B cell (primary cell): Measurements from ENCODE around the gene ST7L. TPM values are rescaled to one million over a fixed set of nuclear protein-coding genes. Genes with fewer than 3 reads are reported as not detected.
A peak's percentile ranks its signal among the peaks of the same experiment; 100 is the strongest.

ENCODE experiments used
- ATAC-seq: fragments of 200-7000 bp; cut with Tn5 transposase; one replicate; pipeline ENCODE4 v1.10.0; 2021; ENCODE audit warnings: low read depth, mild to moderate bottlenecking, moderate number of reproducible peaks, moderate library complexity
- CTCF ChIA-PET: fragments of 350-600 bp; sonication (Branson Sonifier 250); formaldehyde crosslinking; loops from one replicate; lab custom pipeline; 2021; ENCODE audit warnings: antibody characterized with exemption, inconsistent platforms; lab: Charles Lee
- POLR2A ChIA-PET: fragments of 350-600 bp; sonication (Branson Sonifier 250); formaldehyde crosslinking; loops from one replicate; lab custom pipeline; 2021; ENCODE audit warnings: antibody characterized with exemption; lab: Charles Lee
- DNase-seq: peaks from one replicate; pipeline ENCODE4 v3.0.0; 2013
- H2AFZ ChIP-seq: 2 replicates; pipeline ENCODE4 v1.6.1; 2012; ENCODE audit warnings: mild to moderate bottlenecking, low read depth, low read length; ENCODE audit not compliant: insufficient read depth, poor library complexity, severe bottlenecking
- H3K27ac ChIP-seq, 2 donors: 1 replicate in 1 of 2; 2 replicates in 1 of 2; pipeline ENCODE4 v1.5.1; 2012 to 2013; ENCODE audit warnings: low read length in 2 of 2, mild to moderate bottlenecking in 2 of 2, moderate library complexity in 1 of 2
- H3K27me3 ChIP-seq, 4 experiments: fragments of 200-600 bp in 1 of 4; sonication (generic) in 1 of 4; replicated peaks in 1 of 4; 1 replicate in 2 of 4; 2 replicates in 2 of 4; pipeline versions ENCODE4 v1.6.1 to v1.7.0; 2013 to 2016; ENCODE audit warnings: low read length in 3 of 4, mild to moderate bottlenecking in 2 of 4, mixed read lengths in 1 of 4, moderate library complexity in 1 of 4; ENCODE audit not compliant: insufficient read depth in 4 of 4, control insufficient read depth in 3 of 4; ENCODE audit errors: control extremely low read depth in 1 of 4
- H3K36me3 ChIP-seq, 2 experiments: replicated peaks in 1 of 2; 1 replicate in 1 of 2; 2 replicates in 1 of 2; pipeline versions ENCODE4 v1.6.1 to v1.7.1; 2013; ENCODE audit warnings: low read length in 1 of 2; ENCODE audit not compliant: insufficient read depth in 2 of 2, control insufficient read depth in 1 of 2; ENCODE audit errors: control extremely low read depth in 1 of 2, extremely low read depth in 1 of 2
- H3K4me1 ChIP-seq, 2 donors: fragments of 200-600 bp in 1 of 2; sonication (generic) in 1 of 2; 1 replicate in 1 of 2; 2 replicates in 1 of 2; pipeline versions ENCODE4 v1.5.1 to v1.6.1; 2013 to 2017; ENCODE audit warnings: low read length in 2 of 2; ENCODE audit not compliant: control insufficient read depth in 2 of 2, insufficient read depth in 2 of 2
- H3K4me2 ChIP-seq: replicated peaks from 2 replicates; pipeline ENCODE3; 2012; ENCODE audit warnings: mild to moderate bottlenecking, low read depth, low read length; ENCODE audit not compliant: poor library complexity, severe bottlenecking
- H3K4me3 ChIP-seq, 5 experiments: fragments of 200-600 bp in 1 of 5; sonication (generic) in 1 of 5; 1 replicate in 3 of 5; 2 replicates in 2 of 5; pipeline versions ENCODE4 v1.5.1 to v1.7.0; 2011 to 2016; ENCODE audit warnings: low read length in 4 of 5, mild to moderate bottlenecking in 4 of 5, low read depth in 2 of 5, control low read depth in 1 of 5, moderate library complexity in 1 of 5; ENCODE audit not compliant: insufficient read depth in 1 of 5; ENCODE audit errors: control extremely low read depth in 1 of 5, extremely low read depth in 1 of 5
- H3K79me2 ChIP-seq: fragments of 200-600 bp; sonication (generic); one replicate; pipeline ENCODE4 v1.6.0; 2016; ENCODE audit warnings: low read length; ENCODE audit not compliant: control insufficient read depth, insufficient read depth
- H3K9ac ChIP-seq: fragments of 200-600 bp; sonication (generic); 2 replicates; pipeline ENCODE4 v1.6.1; 2017; ENCODE audit warnings: mild to moderate bottlenecking, low read length, moderate library complexity
- H3K9me3 ChIP-seq, 3 donors: one replicate each; pipeline versions ENCODE4 v1.6.1 to v1.7.1; 2013; ENCODE audit warnings: low read length in 2 of 3; ENCODE audit not compliant: control insufficient read depth in 2 of 3, insufficient read depth in 1 of 3; ENCODE audit errors: control extremely low read depth in 1 of 3
- H4K20me1 ChIP-seq: 2 replicates; pipeline ENCODE4 v1.6.0; 2012; ENCODE audit warnings: mild to moderate bottlenecking, low read length; ENCODE audit not compliant: insufficient read depth, control insufficient read depth, poor library complexity, severe bottlenecking
- H3K27ac Mint-ChIP-seq: one replicate; pipeline ENCODE4 v1.8.0; 2021; ENCODE audit warnings: mixed read lengths
- H3K27me3 Mint-ChIP-seq: one replicate; pipeline ENCODE4 v1.8.0; 2021; ENCODE audit warnings: mixed read lengths
- H3K4me1 Mint-ChIP-seq: one replicate; pipeline ENCODE4 v1.8.0; 2021; ENCODE audit warnings: mixed read lengths
- H3K4me3 Mint-ChIP-seq: one replicate; pipeline ENCODE4 v1.8.0; 2021; ENCODE audit warnings: mixed read lengths
- H3K9me3 Mint-ChIP-seq: one replicate; pipeline ENCODE4 v1.8.0; 2022; ENCODE audit warnings: mixed read lengths; ENCODE audit not compliant: insufficient read depth
- CTCF ChIP-seq: fragments of 200-600 bp; IDR thresholded peaks from one replicate; pipeline ENCODE4 v1.8.0; 2022; ENCODE audit warnings: antibody characterized with exemption, mild to moderate bottlenecking
- EZH2 ChIP-seq: IDR thresholded peaks from 2 replicates; pipeline ENCODE4 v1.6.1; 2012; ENCODE audit warnings: borderline replicate concordance, low read depth, mild to moderate bottlenecking, moderate library complexity, low read length; ENCODE audit not compliant: insufficient read depth, poor library complexity, severe bottlenecking
- WGBS: methylation state at CpG from one replicate; pipeline ENCODE4 v1.1.5; 2013; ENCODE audit warnings: missing lambda C conversion rate; ENCODE audit not compliant: insufficient coverage; 5-methylcytosine and 5-hydroxymethylcytosine counted together
- intact Hi-C: fragments of 100-400 bp; cut with micrococcal nuclease; formaldehyde crosslinking; loops from one replicate; pipeline ENCODE4 v1.10.0; 2022
- polyA plus RNA-seq: library from polyadenylated mRNA; depleted of rRNA; stranded (reverse); fragments of >200 nt; gene quantifications from 2 replicates; pipeline ENCODE4 v1.2.3, GENCODE V29; 2012
- total RNA-seq, 2 donors: library from RNA; stranded (reverse); fragments of 120-200 nt in 1 of 2; gene quantifications; 1 replicate in 1 of 2; 2 replicates in 1 of 2; pipeline versions ENCODE4 v1.2.3 to v1.2.4, GENCODE V29; 2013 to 2022

Gene ST7L
- total and polyA plus RNA-seq, 2 donors (not counting 1 experiment from before 2014, with no cell fraction given): 13.1 to 16.4 TPM

- H3K9ac ChIP-seq: peak overlapping the region; percentile 71
- intact Hi-C loops: loop anchor here (2.0 to 10.0 kb wide), 2 partner anchors 110 to 166 kb away; partner anchors contain the start of genes CAPZA1, MOV10 and ST7L
- peak overlapping the region; percentile 46 for H3K27ac Mint-ChIP-seq
These were observed 109.8 kb downstream of the ST7L start for GRCh38 chr1:112509005-112509659.

More at GRCh38 chr1:112509005-112509659, 109.8 kb downstream of the ST7L start:
- Histone ChIP-seq H3K27ac (no peak overlapping the region), H3K4me1 (peaks cover 36 to 48% of the 10 kb centered on the region in 2 donors), H2AFZ (peak overlapping the region; percentile 82), H3K79me2 (no peaks in the 10 kb centered on the region), H3K4me2 (peak overlapping the region; percentile 82), H4K20me1 (no peaks in the 10 kb centered on the region), H3K9me3 (peaks cover 0 to 10% (median 0%) of the 10 kb centered on the region in 3 donors), H3K36me3 (no peaks in the 10 kb centered on the region), H3K4me3 (peak overlapping the region; percentile 3 to 67 (median 56)), H3K27me3 (peaks cover 0 to 58% (median 12%) of the 10 kb centered on the region in 4 experiments)
- ChIA-PET CTCF (interaction anchor here (1.6 kb wide), 1 partner anchor 118 kb away, joined by 6 read pairs; no protein-coding TSS in a partner anchor), POLR2A (no interaction called here)
- TF ChIP-seq CTCF (no peak), EZH2 (no peak)
- Mint-ChIP-seq H3K9me3 (no peaks in the 10 kb centered on the region), H3K4me3 (peak overlapping the region; percentile 89), H3K4me1 (peaks cover 33% of the 10 kb centered on the region), H3K27me3 (peaks cover 12% of the 10 kb centered on the region)
- DNase-seq: peak; percentile 64
- WGBS: 13% methylated on average over 66 of the region's 66 CpGs
- ATAC-seq: peak; percentile 46
